Dendritic cell treated with granulocyte-macrophage colony-stimulating factor and Interleukin-4, amounts not matched to agents 40 ng/mL and 50 ng/mL, for 4 days (primary cell): Measurements from ENCODE around the gene LRRC74A.

Experiments used
- H3K27ac Mint-ChIP-seq: one replicate; pipeline ENCODE4 v1.8.0; 2022; ENCODE audit warnings: mild to moderate bottlenecking, mixed read lengths
- H3K27me3 Mint-ChIP-seq: one replicate; pipeline ENCODE4 v1.8.0; 2022; ENCODE audit warnings: mild to moderate bottlenecking, mixed read lengths
- H3K36me3 Mint-ChIP-seq: one replicate; pipeline ENCODE4 v1.8.0; 2022; ENCODE audit warnings: low read depth, mixed read lengths
- H3K4me1 Mint-ChIP-seq: one replicate; pipeline ENCODE4 v1.8.0; 2022; ENCODE audit warnings: low read depth, mixed read lengths
- H3K4me3 Mint-ChIP-seq: one replicate; pipeline ENCODE4 v1.8.0; 2022; ENCODE audit warnings: mild to moderate bottlenecking, moderate library complexity, mixed read lengths
- H3K9me3 Mint-ChIP-seq: one replicate; pipeline ENCODE4 v1.8.0; 2022; ENCODE audit warnings: mixed read lengths
- intact Hi-C: fragments of 100-400 bp; cut with micrococcal nuclease; formaldehyde crosslinking; loops from one replicate; pipeline ENCODE4 v1.15.0; 2022

LRRC74A gene

DNA sequence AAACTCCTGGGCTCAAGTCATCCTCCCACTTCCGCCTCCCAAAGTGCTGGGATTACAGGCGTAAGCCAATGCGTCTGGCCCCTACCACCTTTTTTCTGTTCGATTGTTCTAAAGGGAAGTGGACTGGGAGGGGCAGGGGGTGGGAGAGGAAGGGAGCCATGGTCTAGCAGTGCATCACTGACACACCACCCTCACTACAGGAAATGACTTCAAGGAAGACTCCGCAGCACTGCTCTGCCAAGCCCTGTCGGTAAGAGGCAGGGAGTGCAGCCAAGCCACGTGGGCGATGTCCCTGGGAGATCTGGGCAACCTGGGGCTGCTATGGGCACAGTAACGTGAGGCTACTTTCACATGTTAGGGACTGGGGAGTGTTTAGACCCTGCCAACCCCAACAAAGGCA, 18.0 kb downstream of the LRRC74A start:
- no peak overlapping the region for H3K4me3 Mint-ChIP-seq
- H3K27me3 Mint-ChIP-seq: no peaks in the 10 kb centered on the region
- no peaks in the 10 kb centered on the region for H3K9me3 Mint-ChIP-seq
- no peaks in the 10 kb centered on the region for H3K36me3 Mint-ChIP-seq
- intact Hi-C loops: no loop called here
- H3K4me1 Mint-ChIP-seq: peaks cover 31% of the 10 kb centered on the region
- H3K27ac Mint-ChIP-seq: peak overlapping the region; percentile 50

DNA sequence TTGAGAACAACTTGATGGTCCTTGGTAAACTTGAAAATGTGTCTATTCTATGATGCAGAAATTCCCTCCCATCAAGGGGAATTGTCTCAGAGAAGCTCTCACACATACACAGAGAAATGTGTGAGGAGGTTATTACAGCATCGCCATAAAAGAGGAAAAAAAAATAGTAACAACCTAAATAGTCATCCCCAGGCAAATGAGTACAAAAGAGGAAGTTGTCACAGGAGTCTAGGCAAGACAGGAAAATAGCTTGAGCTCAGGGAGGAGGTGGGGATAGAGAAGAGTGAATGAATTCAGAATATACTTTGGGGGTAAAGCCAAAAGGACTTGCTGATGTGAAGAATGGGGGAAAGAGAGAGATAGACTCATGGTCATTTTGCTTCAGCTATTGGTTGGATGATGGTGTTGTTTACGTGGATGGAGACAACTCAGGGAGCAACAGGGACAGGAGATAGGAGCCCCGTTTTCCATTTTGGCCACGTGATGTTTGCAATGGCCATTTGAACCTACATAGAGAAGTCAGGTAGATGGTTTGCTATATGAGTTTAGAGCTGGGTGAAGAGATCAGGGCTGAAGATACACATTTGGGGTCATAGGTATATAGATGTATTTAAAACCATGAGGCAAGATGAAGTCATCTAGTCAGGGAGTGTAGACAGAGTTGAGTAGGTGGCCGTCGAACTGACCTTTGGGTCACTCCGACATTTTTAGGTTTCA, 20.3 kb downstream of the LRRC74A start:
- Mint-ChIP-seq H3K27ac (no peak overlapping the region), H3K4me3 (no peak overlapping the region), H3K9me3 (no peaks in the 10 kb centered on the region), H3K27me3 (no peaks in the 10 kb centered on the region), H3K36me3 (no peaks in the 10 kb centered on the region), H3K4me1 (peaks cover 31% of the 10 kb centered on the region)
- intact Hi-C loops: no loop called here

DNA sequence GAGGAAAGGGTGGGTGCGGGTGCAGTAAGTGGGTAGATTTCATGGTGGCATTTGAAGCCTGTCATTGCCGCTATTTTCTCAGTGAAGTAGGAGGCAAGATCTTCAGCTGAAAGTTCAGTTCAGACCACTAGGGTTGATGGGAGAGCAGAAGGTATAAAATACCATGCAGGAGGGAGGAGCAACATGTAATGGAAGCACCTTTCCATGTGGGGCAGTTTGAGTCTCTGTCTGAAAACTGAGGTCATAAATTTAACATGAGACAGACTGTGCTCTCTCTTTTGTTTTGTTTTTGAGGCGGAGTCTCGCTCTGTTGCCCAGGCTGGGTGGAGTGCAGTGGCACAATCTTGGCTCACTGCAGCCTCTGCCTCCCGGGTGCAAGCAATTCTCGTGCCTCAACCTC, 22.7 kb downstream of the LRRC74A start:
- no peak overlapping the region for H3K4me3 Mint-ChIP-seq
- H3K36me3 Mint-ChIP-seq: no peaks in the 10 kb centered on the region
- H3K27ac Mint-ChIP-seq: no peak overlapping the region
- no peaks in the 10 kb centered on the region for H3K9me3 Mint-ChIP-seq
- H3K4me1 Mint-ChIP-seq: peaks cover 32% of the 10 kb centered on the region
- intact Hi-C loops: no loop called here
- no peaks in the 10 kb centered on the region for H3K27me3 Mint-ChIP-seq

DNA sequence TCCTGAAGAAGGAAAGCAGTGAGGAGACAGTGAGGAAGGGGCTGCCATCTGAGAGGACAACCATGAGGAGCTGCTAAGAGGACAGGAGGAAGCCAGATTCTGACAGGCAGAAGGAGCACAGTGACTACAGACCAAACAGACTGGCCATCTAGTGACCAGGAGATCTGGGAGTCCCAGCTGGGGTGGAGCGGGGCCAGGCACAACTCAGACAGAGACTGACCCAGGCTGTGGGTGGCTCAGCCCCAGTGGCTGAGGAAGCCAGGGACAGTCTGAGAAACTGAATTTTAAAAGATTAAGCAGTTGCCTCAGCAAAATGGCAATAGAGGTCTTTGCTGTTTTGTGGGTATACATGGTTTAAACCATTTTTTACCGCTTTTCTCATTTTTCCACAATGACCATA, 28.9 kb downstream of the LRRC74A start:
- H3K27me3 Mint-ChIP-seq: no peaks in the 10 kb centered on the region

DNA sequence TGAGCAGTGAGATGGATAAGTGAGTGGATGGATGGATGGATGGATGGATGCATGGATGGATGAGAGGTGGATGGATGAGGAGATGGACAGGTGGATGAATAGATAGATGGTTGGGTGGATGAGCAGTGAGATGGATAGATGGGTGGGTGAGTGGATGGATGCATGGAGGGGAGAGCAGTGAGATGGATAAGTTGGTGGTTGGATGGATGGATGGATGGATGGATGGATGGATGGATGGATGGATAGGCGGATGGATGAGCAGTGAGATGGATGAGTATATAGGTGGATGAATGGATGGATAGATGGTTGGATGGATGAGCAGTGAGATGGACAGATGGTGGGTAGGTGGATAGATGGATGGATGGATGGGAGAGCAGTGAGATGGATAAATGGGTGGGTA, 30.6 kb downstream of the LRRC74A start:
- Mint-ChIP-seq H3K4me1 (peaks cover 27% of the 10 kb centered on the region), H3K9me3 (peaks cover 11% of the 10 kb centered on the region), H3K4me3 (no peak overlapping the region), H3K27me3 (no peaks in the 10 kb centered on the region), H3K36me3 (peaks cover 11% of the 10 kb centered on the region), H3K27ac (no peak overlapping the region)
- intact Hi-C loops: no loop called here

More for the DNA sequence above, 28.9 kb downstream of the LRRC74A start:
- intact Hi-C loops: no loop called here
- peaks cover 11% of the 10 kb centered on the region for H3K9me3 Mint-ChIP-seq
- H3K36me3 Mint-ChIP-seq: peaks cover 11% of the 10 kb centered on the region
- H3K4me1 Mint-ChIP-seq: peaks cover 18% of the 10 kb centered on the region
- no peak overlapping the region for H3K4me3 Mint-ChIP-seq
- no peak overlapping the region for H3K27ac Mint-ChIP-seq

DNA sequence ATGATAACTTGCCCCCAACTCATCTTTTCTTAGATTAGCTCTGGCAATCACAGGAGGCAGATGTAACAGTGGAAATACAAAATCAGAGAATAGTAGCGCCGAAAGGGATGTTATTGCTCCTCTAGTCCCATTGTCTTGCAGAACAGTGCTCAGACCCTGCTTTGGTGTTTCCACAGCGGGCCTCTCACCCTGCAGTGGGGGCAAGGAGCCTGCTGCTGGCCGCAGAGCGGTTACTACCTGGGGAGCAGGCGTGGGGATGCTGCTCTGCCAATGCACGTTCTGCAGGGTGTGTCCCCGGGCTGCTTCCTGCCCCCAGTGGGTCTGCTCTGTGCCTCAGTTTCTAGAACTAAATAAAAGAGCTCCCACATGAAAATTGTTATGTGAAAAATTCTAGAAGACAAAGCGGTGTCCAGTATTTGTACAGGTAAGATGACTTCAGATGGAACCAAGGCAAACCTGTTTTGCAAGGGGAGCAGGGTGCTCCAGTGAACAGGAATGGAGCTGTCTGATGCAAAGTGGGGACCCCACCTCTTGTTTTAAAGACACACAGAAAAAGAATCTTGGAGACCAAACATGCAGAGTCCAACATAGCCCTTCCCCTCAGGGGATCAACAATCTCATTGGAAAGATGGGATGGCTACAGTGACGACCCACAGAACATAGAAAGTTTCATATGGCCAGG, 35.5 kb downstream of the LRRC74A start:
- peaks cover 59% of the 10 kb centered on the region for H3K4me1 Mint-ChIP-seq
- H3K36me3 Mint-ChIP-seq: peaks cover 5% of the 10 kb centered on the region
- intact Hi-C loops: loop anchor here (5.0 kb wide), 1 partner anchor 49 kb away; the partner anchor contains the start of gene ANGEL1
- H3K27me3 Mint-ChIP-seq: no peaks in the 10 kb centered on the region
- no peak overlapping the region for H3K27ac Mint-ChIP-seq
- peaks cover 6% of the 10 kb centered on the region for H3K9me3 Mint-ChIP-seq
- H3K4me3 Mint-ChIP-seq: no peak overlapping the region

DNA sequence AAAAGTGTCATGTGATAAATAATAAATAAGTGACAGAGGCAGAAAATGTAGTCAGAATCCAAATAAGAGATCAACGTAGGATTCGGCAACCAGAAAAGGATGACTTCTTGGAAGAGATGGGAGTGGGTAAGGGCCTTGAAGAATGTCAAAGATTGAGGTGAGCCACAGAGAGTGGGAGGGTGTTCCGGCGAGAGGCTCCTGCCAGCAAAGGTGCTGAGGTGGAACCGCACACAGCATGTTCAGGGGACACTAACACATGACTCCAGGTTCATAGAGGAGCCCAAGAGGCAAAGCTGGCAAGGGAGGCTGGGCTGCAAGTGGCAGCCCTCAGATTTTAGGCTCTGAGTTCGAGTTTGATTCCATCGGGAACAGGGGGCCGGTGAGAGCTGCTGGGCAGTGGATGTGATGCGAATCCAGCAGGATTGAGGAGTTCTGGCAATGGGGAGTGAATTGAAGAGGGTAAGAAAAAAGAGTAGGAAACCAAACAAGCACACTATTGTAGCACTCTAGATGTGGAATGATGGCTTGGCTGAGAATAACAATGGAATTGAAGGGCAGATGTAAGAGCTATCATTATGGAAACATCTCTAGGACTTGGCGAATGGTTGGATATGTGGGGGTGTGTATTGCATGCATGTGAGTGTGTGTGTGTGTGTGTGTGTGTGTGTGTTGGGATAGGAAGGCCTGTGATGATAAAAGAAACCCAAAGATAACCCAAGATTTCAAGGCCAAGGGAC, 36.5 kb downstream of the LRRC74A start:
- intact Hi-C loops: loop anchor here (5.0 kb wide), 1 partner anchor 50 kb away; the partner anchor contains the start of gene ANGEL1
- no peak overlapping the region for H3K4me3 Mint-ChIP-seq

DNA sequence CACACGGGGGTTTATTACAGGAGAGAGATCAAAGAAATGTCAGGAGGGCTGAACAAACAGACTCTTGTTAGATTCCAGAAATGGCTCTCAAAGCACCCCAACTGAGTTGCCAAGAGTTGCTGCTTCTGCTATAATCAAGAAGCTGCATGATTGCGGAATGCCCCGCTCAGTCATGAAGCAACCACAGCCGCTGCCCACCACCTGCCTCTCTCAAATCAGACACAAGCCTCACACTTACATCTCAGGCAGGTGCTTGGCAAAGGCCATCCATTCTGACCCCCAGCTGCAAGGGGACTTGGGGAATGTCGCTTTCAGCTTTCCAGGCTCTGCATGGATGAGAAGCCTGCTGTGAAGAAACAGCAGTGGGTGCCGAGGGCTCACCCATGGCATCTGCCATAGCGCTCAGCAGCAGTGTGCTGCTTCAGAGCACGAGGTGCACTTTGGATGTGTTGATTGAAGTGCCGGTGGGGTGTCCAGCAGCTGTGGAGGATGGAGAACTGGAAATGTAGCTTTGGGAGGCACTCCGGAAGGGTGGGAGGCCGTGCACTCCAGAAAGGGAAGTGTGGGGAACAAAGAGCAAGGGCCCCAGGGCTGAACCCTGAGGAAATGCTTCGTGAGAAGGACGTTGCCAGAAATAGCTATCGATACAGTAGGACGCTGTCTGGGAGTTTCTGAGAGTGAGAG, 37.7 kb downstream of the LRRC74A start:
- H3K27me3 Mint-ChIP-seq: no peaks in the 10 kb centered on the region
- intact Hi-C loops: loop anchor here (5.0 kb wide), 1 partner anchor 52 kb away; the partner anchor contains the start of gene ANGEL1
- H3K36me3 Mint-ChIP-seq: no peaks in the 10 kb centered on the region
- peaks cover 74% of the 10 kb centered on the region for H3K4me1 Mint-ChIP-seq
- H3K27ac Mint-ChIP-seq: peak overlapping the region; percentile 80
- H3K9me3 Mint-ChIP-seq: no peaks in the 10 kb centered on the region
- H3K4me3 Mint-ChIP-seq: peak overlapping the region; percentile 51

More for the DNA sequence above, 36.5 kb downstream of the LRRC74A start:
- H3K9me3 Mint-ChIP-seq: no peaks in the 10 kb centered on the region
- H3K27ac Mint-ChIP-seq: peak overlapping the region; percentile 80
- peaks cover 66% of the 10 kb centered on the region for H3K4me1 Mint-ChIP-seq
- no peaks in the 10 kb centered on the region for H3K36me3 Mint-ChIP-seq
- no peaks in the 10 kb centered on the region for H3K27me3 Mint-ChIP-seq

DNA sequence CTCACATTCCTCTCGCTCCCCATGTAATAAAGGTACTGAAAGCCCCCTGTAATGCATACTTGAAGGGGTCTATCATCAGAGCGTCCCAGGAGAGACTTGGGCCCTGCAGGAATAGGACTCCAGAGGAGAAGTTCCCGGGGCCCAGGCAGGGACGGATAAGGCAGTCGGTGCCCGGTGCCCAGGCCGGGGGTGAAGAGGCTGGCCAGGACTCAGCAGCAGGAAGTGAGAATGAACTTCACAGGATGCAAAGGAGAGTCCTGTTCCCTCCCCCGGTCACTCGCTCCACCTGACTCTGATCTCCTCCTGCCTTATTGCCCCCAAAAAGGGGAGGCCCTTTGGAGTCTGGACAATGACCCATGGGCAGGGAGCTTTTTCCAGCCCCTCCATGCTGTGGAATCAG, 40.2 kb downstream of the LRRC74A start:
- intact Hi-C loops: no loop called here
- Mint-ChIP-seq H3K36me3 (no peaks in the 10 kb centered on the region), H3K4me3 (no peak overlapping the region), H3K27ac (no peak overlapping the region), H3K4me1 (peaks cover 59% of the 10 kb centered on the region), H3K9me3 (no peaks in the 10 kb centered on the region), H3K27me3 (peaks cover 3% of the 10 kb centered on the region)

DNA sequence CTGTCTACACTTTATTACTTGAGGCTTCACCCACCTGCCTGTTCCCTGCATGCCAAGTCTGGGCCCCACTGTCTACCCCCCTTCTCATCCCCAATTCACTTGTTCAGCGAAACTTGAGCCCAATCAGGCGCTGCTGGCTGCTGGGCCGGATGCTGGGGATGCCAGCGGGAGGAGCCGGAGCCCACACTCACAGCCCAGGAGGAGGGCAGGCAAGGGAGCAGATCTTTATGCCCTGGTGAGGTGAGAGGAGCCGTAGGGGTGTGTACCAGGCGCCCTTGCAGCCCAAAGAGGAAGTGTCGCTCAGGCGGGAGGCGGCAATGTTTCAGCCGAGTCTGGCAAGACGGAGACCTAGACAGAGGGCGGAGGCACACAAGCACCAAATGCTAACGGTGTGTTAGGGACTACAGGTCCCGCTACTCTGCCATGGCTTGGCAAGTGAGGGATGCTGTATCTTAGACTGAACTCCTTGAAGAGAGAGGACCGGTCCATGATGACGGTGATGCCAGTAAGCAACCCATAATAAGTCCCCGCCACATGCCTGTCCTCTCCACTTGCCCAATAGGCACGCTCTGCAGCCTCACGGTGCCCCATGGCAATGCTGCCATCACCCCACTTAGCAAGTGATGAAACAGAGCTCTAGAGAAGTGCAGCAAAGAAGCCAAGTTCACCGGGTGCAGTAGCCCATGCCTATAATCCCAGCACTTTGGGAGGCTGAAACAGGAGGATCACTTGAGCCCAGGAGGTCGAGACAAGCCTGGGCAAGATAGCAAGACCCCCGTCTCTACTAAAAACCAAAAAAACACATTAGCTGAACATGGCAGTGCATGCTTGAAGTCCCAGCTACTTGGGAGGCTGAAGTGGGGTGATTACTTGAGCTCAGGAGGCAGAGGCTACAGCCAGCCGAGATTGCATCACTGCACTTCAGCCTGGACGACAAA, 41.6 kb downstream of the LRRC74A start:
- Mint-ChIP-seq H3K9me3 (no peaks in the 10 kb centered on the region), H3K4me3 (peak overlapping the region; percentile 30), H3K27me3 (peaks cover 3% of the 10 kb centered on the region), H3K4me1 (peaks cover 53% of the 10 kb centered on the region), H3K36me3 (no peaks in the 10 kb centered on the region), H3K27ac (no peak overlapping the region)
- intact Hi-C loops: no loop called here

DNA sequence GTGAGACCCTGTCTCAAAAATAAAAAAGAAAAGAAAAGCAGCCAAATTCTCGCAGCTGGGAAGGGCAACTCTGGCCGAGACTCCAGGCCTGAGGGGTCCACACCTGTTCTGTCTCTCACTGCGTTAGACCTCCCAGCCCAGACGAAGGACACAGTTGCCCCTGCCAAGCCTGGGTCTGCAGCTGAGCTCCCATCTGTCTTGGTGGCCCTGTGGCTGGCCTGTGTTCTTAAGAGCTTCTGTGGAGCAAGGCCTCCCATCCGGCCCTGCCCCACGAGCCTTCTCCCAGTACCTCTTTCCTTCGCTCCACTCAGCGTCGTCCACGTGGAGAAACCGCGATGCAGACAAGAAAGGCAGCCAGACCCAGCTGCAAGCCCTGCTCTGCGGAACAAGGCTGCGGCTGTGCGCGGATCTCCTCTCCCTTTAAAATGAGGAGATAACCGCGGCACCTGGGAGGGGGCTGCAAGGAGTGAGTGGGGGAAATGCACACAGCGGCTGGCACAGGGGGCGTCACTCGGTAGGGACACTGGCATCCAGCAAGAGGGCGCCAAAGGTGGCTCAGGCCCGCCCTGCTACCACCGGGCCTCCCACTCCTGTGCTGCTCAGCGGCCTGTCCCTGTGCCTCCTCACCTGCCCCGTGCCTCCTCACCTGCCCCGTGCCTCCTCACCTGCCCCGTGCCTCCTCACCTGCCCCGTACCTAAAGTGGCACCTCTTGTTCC, 42.4 kb downstream of the LRRC74A start:
- Mint-ChIP-seq H3K4me1 (peaks cover 44% of the 10 kb centered on the region), H3K36me3 (no peaks in the 10 kb centered on the region), H3K9me3 (no peaks in the 10 kb centered on the region), H3K27ac (no peak overlapping the region), H3K4me3 (no peak overlapping the region), H3K27me3 (peaks cover 6% of the 10 kb centered on the region)
- intact Hi-C loops: no loop called here

DNA sequence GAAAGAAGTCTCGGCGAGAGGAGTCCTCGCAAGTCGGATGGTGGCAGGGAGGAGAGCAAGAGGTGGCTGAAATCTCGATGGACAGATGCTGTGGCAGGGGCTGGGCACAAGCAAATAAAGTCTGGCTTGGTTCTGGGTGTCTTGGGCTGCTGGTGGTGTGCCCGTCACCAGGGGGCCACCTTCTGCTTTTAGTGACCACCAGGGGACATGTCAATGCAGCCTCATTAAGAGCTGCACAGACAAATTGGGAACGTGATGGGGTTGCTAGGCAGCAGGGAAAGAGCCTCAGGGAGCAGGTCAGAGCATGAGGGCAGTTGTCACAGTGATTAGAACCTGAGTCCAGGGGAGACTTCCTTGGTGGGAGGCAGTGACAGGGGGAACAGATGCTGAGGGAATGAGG, 44.0 kb downstream of the LRRC74A start:
- Mint-ChIP-seq H3K27ac (peak overlapping the region; percentile 1), H3K4me1 (peaks cover 31% of the 10 kb centered on the region), H3K27me3 (peaks cover 8% of the 10 kb centered on the region), H3K9me3 (peaks cover under 1% of the 10 kb centered on the region), H3K4me3 (no peak overlapping the region), H3K36me3 (no peaks in the 10 kb centered on the region)
- intact Hi-C loops: no loop called here
